GM19468 (cell line): ENCODE measurements around the gene BPIFB2.
"Not testable (repeated sequence)": the region's sequence is repeated elsewhere in the genome, so short reads cannot be mapped to it uniquely, and the experiment has no call there.

ENCODE experiments used
- ATAC-seq: cut with Tn5 transposase; IDR thresholded peaks from one replicate; pipeline ENCODE4 v1.9.1; 2021; ENCODE audit warnings: mild to moderate bottlenecking, moderate library complexity, moderate number of reproducible peaks; ENCODE audit not compliant: unreplicated experiment; ENCODE audit errors: extremely low read depth

The BPIFB2 gene, protein sequence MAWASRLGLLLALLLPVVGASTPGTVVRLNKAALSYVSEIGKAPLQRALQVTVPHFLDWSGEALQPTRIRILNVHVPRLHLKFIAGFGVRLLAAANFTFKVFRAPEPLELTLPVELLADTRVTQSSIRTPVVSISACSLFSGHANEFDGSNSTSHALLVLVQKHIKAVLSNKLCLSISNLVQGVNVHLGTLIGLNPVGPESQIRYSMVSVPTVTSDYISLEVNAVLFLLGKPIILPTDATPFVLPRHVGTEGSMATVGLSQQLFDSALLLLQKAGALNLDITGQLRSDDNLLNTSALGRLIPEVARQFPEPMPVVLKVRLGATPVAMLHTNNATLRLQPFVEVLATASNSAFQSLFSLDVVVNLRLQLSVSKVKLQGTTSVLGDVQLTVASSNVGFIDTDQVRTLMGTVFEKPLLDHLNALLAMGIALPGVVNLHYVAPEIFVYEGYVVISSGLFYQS

DNA sequence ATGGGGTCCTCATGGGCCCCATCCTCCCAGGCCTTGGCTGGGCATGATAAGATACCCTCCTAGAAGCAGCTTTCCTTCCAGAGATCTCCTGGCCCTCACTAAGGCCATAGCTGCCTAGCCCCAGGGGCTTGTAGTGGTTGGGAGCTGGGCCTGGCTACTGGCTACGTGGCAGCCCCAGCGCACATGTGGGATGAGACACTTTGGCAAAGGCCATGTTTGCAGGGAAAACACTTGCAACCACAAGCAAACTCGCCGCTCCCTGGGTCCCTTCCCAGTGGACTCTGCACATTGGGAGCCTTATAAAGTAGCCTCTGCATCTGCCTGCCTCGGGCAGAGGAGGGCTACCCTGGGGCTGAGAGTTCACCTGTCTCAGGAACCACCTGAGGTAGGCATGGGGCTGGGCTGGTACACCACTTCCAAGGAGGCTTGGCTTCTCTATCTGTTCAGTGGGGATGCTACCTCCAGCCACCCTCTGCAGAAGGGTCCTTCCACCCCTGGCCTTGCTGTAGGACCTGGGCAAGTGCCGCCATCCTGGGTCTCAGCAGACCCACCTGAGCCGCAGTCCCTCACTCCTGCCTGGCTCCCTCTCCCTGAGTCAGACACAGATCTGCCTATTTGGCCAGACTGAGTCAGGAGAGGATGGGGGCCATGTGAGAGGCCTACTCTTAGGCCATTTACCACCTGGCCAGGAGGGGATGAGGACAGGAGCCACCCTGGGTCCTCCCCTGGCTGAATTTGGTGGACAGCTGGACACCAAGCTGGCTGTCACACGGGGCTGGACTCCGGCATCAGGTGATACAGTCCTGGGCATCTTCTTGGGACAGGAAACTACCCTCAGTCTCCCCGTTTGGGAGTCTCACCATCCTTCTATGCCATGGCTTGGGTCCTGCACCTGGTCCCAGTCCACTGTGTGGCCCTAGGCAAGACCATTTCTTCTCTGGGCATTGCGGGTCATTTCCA is at the start of gene BPIFB2:
BPIFB2 (plus strand) TSS at position 329 of the 960 bp plus-strand sequence. CDS start 871 bp downstream, outside the sequence.
- no peak for ATAC-seq

DNA sequence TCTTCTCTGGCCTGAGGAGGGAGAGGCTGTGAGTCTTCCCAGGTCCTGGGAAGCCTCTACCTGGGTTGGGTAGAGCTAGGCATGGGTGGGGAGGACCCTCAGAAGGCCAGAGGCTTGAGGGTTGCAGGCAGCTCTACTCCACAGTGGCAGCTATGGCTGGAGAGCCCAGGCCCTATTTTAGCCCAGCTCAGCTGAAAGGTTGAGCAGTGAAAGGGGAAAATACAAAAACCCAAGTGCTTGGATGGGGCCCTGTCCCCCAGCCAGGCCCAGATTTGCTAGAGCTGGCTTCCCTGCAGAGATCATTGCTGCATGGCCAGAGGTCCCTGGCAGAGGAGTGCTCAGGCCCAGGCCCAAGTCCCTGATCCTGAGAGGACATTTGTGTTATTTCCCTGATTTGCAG is 48.9 kb upstream of the BPIFB2 start:
- ATAC-seq = no peak

DNA sequence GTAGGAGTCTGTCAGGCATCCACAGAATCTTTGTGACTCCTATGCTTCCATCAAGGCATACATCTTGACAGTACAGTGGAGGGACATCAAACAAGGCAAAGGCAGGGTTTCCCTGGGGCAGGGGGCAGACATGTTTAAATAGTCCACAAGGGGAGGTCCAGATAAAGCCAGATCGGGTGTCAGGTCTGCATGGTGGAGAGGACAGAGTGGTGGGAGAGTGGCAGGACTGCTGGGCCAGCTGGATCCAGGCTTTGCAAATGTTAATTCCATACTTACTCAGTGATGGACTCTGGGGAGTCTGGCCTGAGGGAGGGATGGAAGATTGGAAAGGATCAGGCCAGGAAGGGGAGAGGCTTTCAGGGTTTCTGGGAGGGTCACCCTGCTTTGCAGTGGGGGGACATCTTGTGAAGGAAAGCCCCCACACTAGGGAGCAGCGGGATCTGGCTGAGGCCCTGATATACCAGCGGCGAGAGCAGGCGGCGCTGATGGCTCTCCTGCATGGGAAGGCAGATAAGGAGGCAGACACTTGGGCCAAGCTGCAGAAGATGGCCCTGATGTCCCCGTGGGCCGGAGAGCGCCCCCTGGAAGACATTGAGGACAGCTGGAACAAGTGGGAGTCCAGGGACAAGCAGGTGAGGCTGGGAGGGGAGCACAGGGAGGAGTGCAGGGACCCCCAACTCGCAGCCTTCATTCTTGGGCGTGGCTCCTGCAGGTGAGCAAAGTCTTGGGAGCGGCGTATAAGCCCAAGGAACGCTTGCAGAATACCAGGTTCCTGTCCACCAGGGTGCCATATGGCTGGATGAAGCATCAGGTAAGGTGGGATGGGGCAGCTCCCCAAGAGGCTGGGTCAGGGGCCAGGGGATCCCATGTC is 47.9 kb upstream of the BPIFB2 start:
- no peak for ATAC-seq

GRCh38 chr20:32960222-32960518 is 47.3 kb upstream of the BPIFB2 start:
- ATAC-seq = no peak

DNA sequence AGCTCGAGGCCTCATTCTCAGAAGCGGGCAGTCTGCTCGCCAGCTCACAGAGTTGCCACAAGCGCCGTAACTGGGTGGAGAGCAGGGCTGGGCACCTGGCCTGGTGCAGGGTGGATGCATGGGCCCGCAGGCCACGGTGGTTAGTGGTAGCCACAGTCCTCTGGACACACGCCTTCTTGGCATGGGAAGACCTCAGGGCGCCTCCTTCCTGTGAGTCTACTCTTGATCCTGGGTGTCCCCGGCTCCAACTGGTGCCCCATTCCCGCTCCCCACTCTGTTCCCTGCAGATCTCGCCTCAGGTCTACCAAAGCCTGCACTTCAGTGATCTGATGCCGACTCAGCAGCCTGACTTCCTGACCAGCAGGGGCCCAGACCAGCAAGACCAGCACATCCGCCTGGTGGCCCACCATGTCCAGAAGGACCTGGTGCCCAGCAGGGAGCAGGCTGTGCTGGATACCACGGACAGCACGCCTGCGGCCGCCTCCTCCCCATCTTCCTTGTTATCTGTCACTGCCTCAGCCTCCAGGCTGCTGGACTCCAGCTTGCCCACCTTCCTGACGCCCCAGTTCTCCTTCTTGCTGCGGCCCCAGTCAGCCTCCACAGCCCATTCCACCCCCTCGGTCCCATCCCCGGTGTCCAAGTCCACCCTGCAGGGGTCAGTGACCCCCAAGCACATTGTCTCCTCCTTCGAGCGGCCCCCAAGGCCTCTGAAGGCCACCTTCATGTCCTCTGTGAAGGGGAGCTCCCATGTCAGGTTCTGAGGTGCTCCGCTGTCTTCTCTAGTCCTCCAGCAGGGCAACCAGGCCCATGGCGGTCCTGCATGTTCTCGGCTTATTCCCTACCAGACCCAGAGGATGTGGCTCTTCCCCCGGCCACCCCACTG is 46.4 kb upstream of the BPIFB2 start:
- ATAC-seq = no peak

DNA sequence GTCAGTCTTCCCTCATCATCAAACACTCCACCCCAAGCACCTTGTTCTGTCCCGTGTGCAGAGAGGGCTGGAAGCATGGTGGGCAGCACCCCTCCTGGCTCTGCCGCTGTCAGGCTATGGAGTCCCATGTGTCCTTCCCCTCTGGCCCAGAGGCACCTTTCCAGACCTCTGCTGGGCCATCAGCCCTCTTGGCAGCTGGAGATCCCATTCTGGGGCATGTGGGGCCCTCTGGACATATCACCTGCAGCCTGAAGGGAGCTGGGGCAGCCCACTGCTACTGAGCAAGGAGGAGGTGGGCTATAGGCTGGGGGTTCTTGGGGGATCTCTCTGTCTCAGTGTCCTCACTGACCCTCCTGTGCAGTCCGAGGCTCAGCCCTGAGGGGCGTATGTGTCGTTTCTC is 45.5 kb upstream of the BPIFB2 start:
- ATAC-seq = no peak

DNA sequence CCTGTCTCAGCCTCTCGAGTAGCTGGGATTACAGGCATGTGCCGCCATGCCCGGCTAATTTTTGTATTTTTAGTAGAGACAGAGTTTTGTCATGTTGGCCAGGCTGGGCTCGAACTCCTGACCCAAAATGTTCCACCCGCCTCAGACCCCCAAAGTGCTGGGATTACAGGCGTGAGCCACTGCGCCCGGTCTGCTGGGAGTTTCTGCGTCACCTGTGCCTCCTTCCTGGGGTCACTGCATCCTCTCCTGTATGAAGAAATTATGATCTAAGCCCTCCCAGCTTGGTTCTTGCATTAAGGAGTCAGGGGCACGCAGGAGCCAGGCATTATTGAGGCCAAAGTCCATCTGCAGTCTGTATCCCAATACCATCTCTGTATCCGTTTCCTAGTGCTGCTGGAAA is 44.9 kb upstream of the BPIFB2 start:
- ATAC-seq = not testable (repeated sequence)

GRCh38 chr20:32963176-32963575 is 44.3 kb upstream of the BPIFB2 start:
- no peak for ATAC-seq

GRCh38 chr20:32964575-32964974 is 42.9 kb upstream of the BPIFB2 start:
- no peak for ATAC-seq

GRCh38 chr20:32965115-32965514 is 42.4 kb upstream of the BPIFB2 start:
- ATAC-seq = no peak

- no peak for ATAC-seq
Measured at GRCh38 chr20:32965581-32966373, 41.7 kb upstream of the BPIFB2 start.

- no peak for ATAC-seq
Measured at GRCh38 chr20:32966382-32966781, 41.1 kb upstream of the BPIFB2 start.

GRCh38 chr20:32966881-32967781 is 40.4 kb upstream of the BPIFB2 start:
- ATAC-seq = no peak

DNA sequence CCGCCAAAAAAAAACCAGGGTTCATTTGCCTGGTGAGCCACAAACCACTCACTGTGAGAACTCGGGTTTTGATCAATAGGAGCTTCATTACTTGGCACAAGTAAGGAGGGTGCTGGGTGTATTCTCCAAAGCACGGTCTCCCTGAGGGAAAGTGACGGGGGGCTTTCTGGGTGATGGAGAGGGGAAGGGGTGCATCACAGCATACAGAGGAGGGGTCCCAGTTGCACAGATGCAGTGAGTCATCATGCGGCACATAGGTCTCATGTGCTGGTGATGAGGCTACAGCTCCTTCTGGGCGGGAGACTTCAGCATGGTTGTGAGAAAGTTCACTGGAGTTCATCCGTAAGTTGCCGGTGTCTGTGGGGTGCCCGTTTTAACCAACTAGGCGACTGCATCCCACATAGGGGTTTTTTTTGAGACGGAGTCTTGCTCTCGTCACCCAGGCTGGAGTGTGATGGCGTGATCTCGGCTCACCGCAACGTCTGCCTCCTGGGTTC is 39.5 kb upstream of the BPIFB2 start:
- ATAC-seq = no peak

DNA sequence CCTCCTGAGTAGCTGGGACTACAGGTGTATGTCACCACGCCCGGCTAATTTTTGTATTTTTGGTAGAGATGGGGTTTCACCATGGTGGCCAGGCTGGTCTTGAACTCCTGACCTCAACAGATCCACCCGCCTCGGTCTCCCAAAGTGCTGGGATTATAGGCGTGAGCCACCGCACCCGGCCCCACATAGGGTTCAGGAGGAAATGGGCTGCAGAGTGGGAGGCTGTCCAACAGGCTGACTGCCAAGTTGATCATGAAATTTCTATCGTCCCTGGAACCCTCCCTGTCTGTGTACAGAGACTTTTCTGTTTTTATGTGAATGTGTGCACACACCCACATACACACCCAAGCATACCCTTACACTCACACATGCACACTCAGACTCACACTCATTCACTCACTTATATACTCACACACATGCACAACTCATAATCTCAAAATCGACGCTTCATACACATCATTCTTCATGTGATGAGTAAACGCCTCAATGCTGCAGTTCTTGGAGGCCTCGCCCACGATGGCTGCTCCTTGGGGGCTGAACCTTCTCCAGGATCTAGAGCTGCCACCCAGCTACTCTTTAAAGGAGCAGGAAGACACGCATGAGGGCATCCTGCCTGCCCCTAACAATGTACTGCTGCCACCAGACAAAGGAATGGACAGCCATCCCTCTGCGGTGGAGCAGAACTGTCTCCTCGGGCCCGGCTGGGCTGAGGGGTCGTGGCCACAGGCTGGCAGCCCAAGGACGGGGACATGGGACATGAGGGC is 38.8 kb upstream of the BPIFB2 start:
- ATAC-seq = no peak

DNA sequence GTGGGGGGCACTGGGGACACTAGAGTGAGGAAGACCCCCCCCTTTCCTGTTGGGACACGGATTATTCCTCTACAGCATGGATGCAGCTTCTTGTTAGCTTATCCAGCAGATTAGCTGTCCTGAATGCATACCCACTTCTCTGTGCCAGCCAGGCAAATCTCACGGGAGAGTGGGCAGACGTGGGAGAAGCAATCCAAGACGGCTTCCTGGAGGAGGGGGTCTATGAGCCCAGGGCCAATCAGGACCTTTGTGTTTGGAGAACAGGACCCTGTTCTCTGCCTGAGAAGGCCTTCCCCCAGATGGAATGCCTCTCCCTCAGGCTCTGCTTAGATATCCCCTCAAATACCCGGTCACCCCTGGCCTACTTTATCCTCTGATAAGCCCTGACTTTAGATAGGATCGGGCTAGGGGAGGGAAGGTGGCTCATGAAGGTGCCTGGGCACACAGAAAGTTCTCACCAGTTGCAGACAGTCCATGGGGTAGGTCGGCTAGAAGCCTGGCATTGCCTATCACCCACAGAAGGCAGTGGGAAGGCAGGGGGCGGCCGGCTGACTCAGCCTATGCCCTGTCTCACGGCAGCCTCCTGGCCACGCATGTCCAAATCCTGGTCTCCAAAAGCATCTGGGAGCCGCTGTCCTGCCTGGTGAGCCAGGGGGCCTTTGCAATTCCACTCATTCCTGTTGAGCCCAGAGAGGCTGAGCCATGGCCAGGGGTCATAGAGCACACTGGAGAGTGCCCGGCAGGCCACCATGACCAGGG is 38.0 kb upstream of the BPIFB2 start:
- ATAC-seq = no peak
